ENCODE results near the gene FSCN2. TPM values are rescaled to one million over a fixed set of nuclear protein-coding genes. Genes with fewer than 3 reads are reported as not detected.

FSCN2 gene
- total and polyA plus RNA-seq, 5 donors: 0.45 to 0.63 (median 0.48) TPM

DNA sequence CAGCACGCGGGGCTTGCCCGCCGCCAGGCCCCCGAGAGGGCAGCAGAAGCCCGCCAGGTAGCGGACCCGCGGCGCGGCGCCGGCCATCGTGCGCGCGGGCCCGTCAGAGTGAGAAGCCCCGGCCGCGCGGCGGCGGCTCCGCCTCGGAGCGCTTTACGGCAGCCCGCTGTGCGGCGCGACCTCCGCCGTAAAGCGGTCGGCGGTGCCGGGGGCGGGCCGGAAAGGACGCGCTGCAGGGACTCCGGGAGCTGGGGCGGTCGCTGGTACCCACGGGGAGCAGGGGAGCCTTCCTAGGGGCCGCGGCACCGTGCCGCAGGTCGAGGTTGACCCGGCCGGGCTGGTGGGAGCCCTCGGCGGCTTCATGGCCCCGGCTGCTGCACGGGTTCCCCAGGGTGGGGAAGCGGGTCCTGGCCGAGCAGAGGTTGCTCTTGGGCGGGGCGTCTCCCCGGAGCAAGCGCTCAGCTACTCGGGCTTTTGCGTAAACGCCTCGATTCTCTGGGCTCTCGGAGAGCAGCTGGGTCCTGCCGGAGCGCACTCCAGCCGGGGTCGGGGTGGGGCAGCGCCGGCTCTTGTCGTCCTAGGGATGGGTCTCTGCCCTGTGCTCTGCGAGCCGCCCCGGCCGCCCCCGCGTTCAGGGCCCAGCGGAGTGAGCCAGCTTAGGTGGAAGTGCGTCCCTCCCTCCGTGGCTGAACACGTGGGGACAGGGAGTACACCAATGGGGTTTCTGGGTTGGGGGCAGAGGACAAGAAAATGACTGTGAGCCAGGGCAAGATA is 24.3 kb downstream of the FSCN2 start, which contains the start of gene FAAP100:
Gene FAAP100 (minus strand): TSS at position 110 of the 774 bp plus-strand sequence. CDS start 23 bp downstream, at position 87.
- WGBS: under 1% methylated on average over 85 of the region's 85 CpGs
- intact Hi-C loops (cut with DNase I): loop anchor here in 1 of 4 donors (5.0 kb wide), 1 partner anchor 35 kb away; no protein-coding TSS in a partner anchor
- peak; percentile 73 to 75 for ATAC-seq
- no peaks in the 10 kb centered on the region for H3K9me3 ChIP-seq (ENCODE audit: control insufficient read depth, low read length)
- H3K4me3 ChIP-seq (ENCODE audit: low read length): peak within 1 kb of the TSS; percentile 58
- peaks cover 11% of the 10 kb centered on the region for H3K4me1 ChIP-seq (ENCODE audit: control insufficient read depth, insufficient read depth, low read length)
- peak within 1 kb of the TSS; percentile 69 for H3K27ac ChIP-seq (ENCODE audit: low read length)
- peak; percentile 82 to 93 (median 91) for DNase-seq
- no peaks in the 10 kb centered on the region for H3K27me3 ChIP-seq (ENCODE audit: control insufficient read depth, insufficient read depth)

DNA sequence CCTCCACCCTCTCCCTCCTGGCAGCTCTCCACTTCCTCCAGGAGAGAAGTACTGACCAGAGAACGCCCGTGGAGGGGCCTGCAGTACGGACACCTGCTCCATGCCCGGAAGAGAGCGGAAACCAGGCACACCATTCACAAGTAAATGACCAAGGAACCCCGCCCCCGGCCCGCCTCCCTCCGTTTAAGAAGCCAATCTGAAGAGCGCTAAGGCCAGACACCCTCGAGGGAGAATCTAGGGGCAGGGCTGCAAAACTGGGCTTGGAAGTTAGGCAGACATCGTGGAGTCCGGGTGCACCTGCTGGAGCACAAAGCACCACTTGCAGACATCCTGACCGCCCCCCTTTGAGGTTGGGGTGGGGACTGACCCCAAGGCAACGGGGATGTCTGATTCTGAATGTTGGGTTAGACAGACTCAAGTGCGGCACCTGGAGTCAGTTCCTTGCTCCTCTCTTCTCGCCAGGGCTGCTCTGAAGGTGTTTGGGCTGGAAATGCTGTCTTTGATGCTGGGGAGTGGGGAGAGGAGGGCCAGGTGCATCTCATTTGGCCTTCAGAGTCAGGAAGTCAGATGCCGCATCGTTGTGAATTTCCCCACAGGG is 24.9 kb downstream of the FSCN2 start:
- intact Hi-C loops (cut with DNase I): loop anchor here in 1 of 4 donors (5.0 kb wide), 1 partner anchor 36 kb away; no protein-coding TSS in a partner anchor

GRCh38 chr17:81553616-81554181 is 25.5 kb downstream of the FSCN2 start:
- intact Hi-C loops (cut with DNase I): loop anchor here in 1 of 4 donors (5.0 kb wide), 1 partner anchor 36 kb away; no protein-coding TSS in a partner anchor
- Histone ChIP-seq H3K4me1 (ENCODE audit: control insufficient read depth, insufficient read depth, low read length) (peaks cover 11% of the 10 kb centered on the region), H3K27me3 (ENCODE audit: control insufficient read depth, insufficient read depth) (no peaks in the 10 kb centered on the region), H3K27ac (ENCODE audit: low read length) (no peak overlapping the region), H3K9me3 (ENCODE audit: control insufficient read depth, low read length) (no peaks in the 10 kb centered on the region), H3K4me3 (ENCODE audit: low read length) (no peak overlapping the region)
- WGBS: 32% methylated on average over 24 of the region's 24 CpGs
- peak in 2 of 3 donors; percentile 75 to 78 for DNase-seq
- peak in 1 of 2 donors; percentile 4 for ATAC-seq

More for the DNA sequence above, 24.9 kb downstream of the FSCN2 start:
- peak; percentile 62 to 65 for ATAC-seq
- Histone ChIP-seq H3K27ac (ENCODE audit: low read length) (peak overlapping the region; percentile 69), H3K4me1 (ENCODE audit: control insufficient read depth, insufficient read depth, low read length) (peaks cover 11% of the 10 kb centered on the region), H3K27me3 (ENCODE audit: control insufficient read depth, insufficient read depth) (no peaks in the 10 kb centered on the region), H3K9me3 (ENCODE audit: control insufficient read depth, low read length) (no peaks in the 10 kb centered on the region), H3K4me3 (ENCODE audit: low read length) (peak overlapping the region; percentile 58)
- DNase-seq: peak; percentile 62 to 89 (median 77)
- 3% methylated on average over 19 of the region's 19 CpGs for WGBS

GRCh38 chr17:81556175-81556691 is 28.1 kb downstream of the FSCN2 start:
- ATAC-seq (peak in 1 of 2 donors; percentile 2), DNase-seq (peak in 1 of 3 donors; percentile 57)
- Histone ChIP-seq H3K4me3 (ENCODE audit: low read length) (no peak overlapping the region), H3K27me3 (ENCODE audit: control insufficient read depth, insufficient read depth) (no peaks in the 10 kb centered on the region), H3K27ac (ENCODE audit: low read length) (peak overlapping the region; percentile 36), H3K9me3 (ENCODE audit: control insufficient read depth, low read length) (no peaks in the 10 kb centered on the region), H3K4me1 (ENCODE audit: control insufficient read depth, insufficient read depth, low read length) (peaks cover 11% of the 10 kb centered on the region)
- intact Hi-C loops (cut with DNase I): no loop called here
- 80% methylated on average over 9 of the region's 9 CpGs for WGBS

DNA sequence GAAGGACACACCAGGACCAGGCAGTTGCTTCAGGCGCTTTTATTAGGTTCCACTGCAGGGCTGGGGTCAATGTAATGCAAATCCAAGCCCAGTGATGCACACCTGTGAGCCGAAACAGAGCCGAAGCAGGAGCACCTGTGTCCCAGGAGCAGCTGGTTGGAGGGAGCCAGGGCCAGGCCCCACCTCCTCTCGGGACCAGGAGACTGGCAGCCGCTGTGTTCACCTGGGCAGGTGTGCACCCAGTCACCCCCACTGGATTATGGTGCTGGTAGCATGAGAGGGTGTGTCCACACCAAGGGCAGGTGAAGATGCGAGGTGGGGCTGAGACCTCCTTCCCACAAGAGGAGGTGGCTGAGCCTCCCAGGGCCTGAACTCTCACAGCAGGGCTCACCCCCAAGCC is 28.7 kb downstream of the FSCN2 start:
- peaks cover 9% of the 10 kb centered on the region for H3K4me1 ChIP-seq (ENCODE audit: control insufficient read depth, insufficient read depth, low read length)
- no peak overlapping the region for H3K4me3 ChIP-seq (ENCODE audit: low read length)
- no peaks in the 10 kb centered on the region for H3K27me3 ChIP-seq (ENCODE audit: control insufficient read depth, insufficient read depth)
- intact Hi-C loops (cut with DNase I): no loop called here
- H3K27ac ChIP-seq (ENCODE audit: low read length): peak overlapping the region; percentile 16
- no peaks in the 10 kb centered on the region for H3K9me3 ChIP-seq (ENCODE audit: control insufficient read depth, low read length)
- peak in 1 of 3 donors; percentile 47 for DNase-seq
- no peak for ATAC-seq
- WGBS: 89% methylated on average over 6 of the region's 6 CpGs

GRCh38 chr17:81557276-81558114 is 29.3 kb downstream of the FSCN2 start:
- WGBS: 61% methylated on average over 21 of the region's 21 CpGs

GRCh38 chr17:81558115-81558468 is 29.9 kb downstream of the FSCN2 start:
- H3K27me3 ChIP-seq (ENCODE audit: control insufficient read depth, insufficient read depth): no peaks in the 10 kb centered on the region
- DNase-seq (peak in 2 of 3 donors; percentile 33 to 40), ATAC-seq (no peak)
- H3K4me3 ChIP-seq (ENCODE audit: low read length): no peak overlapping the region
- intact Hi-C loops (cut with DNase I): no loop called here
- no peaks in the 10 kb centered on the region for H3K9me3 ChIP-seq (ENCODE audit: control insufficient read depth, low read length)
- peaks cover 9% of the 10 kb centered on the region for H3K4me1 ChIP-seq (ENCODE audit: control insufficient read depth, insufficient read depth, low read length)
- WGBS: 78% methylated on average over 12 of the region's 12 CpGs
- H3K27ac ChIP-seq (ENCODE audit: low read length): no peak overlapping the region

More at GRCh38 chr17:81557276-81558114, 29.3 kb downstream of the FSCN2 start:
- ATAC-seq: peak in 1 of 2 donors; percentile 36
- intact Hi-C loops (cut with DNase I): no loop called here
- Histone ChIP-seq H3K27me3 (ENCODE audit: control insufficient read depth, insufficient read depth) (no peaks in the 10 kb centered on the region), H3K4me3 (ENCODE audit: low read length) (no peak overlapping the region), H3K27ac (ENCODE audit: low read length) (peak overlapping the region; percentile 16), H3K9me3 (ENCODE audit: control insufficient read depth, low read length) (no peaks in the 10 kb centered on the region), H3K4me1 (ENCODE audit: control insufficient read depth, insufficient read depth, low read length) (peaks cover 9% of the 10 kb centered on the region)
- peak in 2 of 3 donors; percentile 24 to 64 for DNase-seq

- ATAC-seq (peak; percentile 27 to 63), DNase-seq (peak in 2 of 3 donors; percentile 65 to 68)
- H3K27me3 ChIP-seq (ENCODE audit: control insufficient read depth, insufficient read depth): no peaks in the 10 kb centered on the region
- H3K4me1 ChIP-seq (ENCODE audit: control insufficient read depth, insufficient read depth, low read length): peaks cover 4% of the 10 kb centered on the region
- H3K27ac ChIP-seq (ENCODE audit: low read length): peak overlapping the region; percentile 25
- no peaks in the 10 kb centered on the region for H3K9me3 ChIP-seq (ENCODE audit: control insufficient read depth, low read length)
- WGBS: 59% methylated on average over 27 of the region's 27 CpGs
- intact Hi-C loops (cut with DNase I): no loop called here
- H3K4me3 ChIP-seq (ENCODE audit: low read length): no peak overlapping the region
Measured at GRCh38 chr17:81558941-81559806, 31.0 kb downstream of the FSCN2 start.

- no peak overlapping the region for H3K27ac ChIP-seq (ENCODE audit: low read length)
- WGBS: 90% methylated on average over 4 of the region's 4 CpGs
- no peak overlapping the region for H3K4me3 ChIP-seq (ENCODE audit: low read length)
- H3K4me1 ChIP-seq (ENCODE audit: control insufficient read depth, insufficient read depth, low read length): peaks cover 6% of the 10 kb centered on the region
- intact Hi-C loops (cut with DNase I): no loop called here
- no peaks in the 10 kb centered on the region for H3K27me3 ChIP-seq (ENCODE audit: control insufficient read depth, insufficient read depth)
- ATAC-seq (no peak), DNase-seq (no peak)
- no peaks in the 10 kb centered on the region for H3K9me3 ChIP-seq (ENCODE audit: control insufficient read depth, low read length)
Measured at GRCh38 chr17:81561494-81561885, 33.3 kb downstream of the FSCN2 start.

Measured in right cardiac atrium (tissue), 5 donors.